H1 (cell line): Measurements from ENCODE around the gene TCAP. TPM values are rescaled to one million over a fixed set of nuclear protein-coding genes. Genes with fewer than 3 reads are reported as not detected.

Experiments used
- CTBP2 ChIP-seq: IDR thresholded peaks from 2 replicates; pipeline ENCODE4 v1.7.0; 2011; ENCODE audit warnings: borderline replicate concordance, mild to moderate bottlenecking, moderate library complexity, mixed read lengths, low read length; ENCODE audit not compliant: insufficient read depth, insufficient read length
- HDAC2 ChIP-seq, 2 experiments: fragments of 300-600 bp in 1 of 2; sonication (generic) in 1 of 2; IDR thresholded peaks; 2 replicates each; pipeline ENCODE4 v1.6.1; 2011 to 2012; ENCODE audit warnings: low read depth in 2 of 2, low read length in 2 of 2, mild to moderate bottlenecking in 2 of 2, moderate library complexity in 2 of 2, borderline replicate concordance in 1 of 2, inconsistent platforms in 1 of 2
- KDM4A ChIP-seq: IDR thresholded peaks from one replicate; pipeline ENCODE4 v1.7.1; 2012; ENCODE audit warnings: low read depth, mild to moderate bottlenecking, moderate library complexity, low read length, inconsistent platforms; ENCODE audit not compliant: severe bottlenecking
- SP2 ChIP-seq: IDR thresholded peaks from 2 replicates; pipeline ENCODE4 v1.6.1; 2012; ENCODE audit warnings: mild to moderate bottlenecking, low read length, inconsistent platforms
- polyA plus RNA-seq, 7 experiments: library from polyadenylated mRNA; depleted of rRNA in 3 of 7; stranded (reverse) in 5 of 7; unstranded in 2 of 7; fragments of >200 nt in 5 of 7; fragments of 200-250 nt in 2 of 7; gene quantifications; 1 replicate in 5 of 7; 2 replicates in 1 of 7; 4 replicates in 1 of 7; pipeline versions ENCODE4 v1.2.1 to v1.2.3, GENCODE V29; 2011 to 2013; ENCODE audit warnings: missing spikeins in 2 of 7, mixed read lengths in 2 of 7
- total RNA-seq: library from RNA; stranded (reverse); fragmentation: NEBNext Ultra II Directional; extraction: Animal tissue kit (Norgen Biotek cat#: 25700); gene quantifications from 2 replicates; pipeline ENCODE4 v1.2.1, GENCODE V29; 2021

Gene TCAP
- total and polyA plus RNA-seq, 2 of the 8 experiments (the other 6 are each of a cell fraction or from before 2014, with no cell fraction given), result 0.82 to 1.4 TPM

DNA sequence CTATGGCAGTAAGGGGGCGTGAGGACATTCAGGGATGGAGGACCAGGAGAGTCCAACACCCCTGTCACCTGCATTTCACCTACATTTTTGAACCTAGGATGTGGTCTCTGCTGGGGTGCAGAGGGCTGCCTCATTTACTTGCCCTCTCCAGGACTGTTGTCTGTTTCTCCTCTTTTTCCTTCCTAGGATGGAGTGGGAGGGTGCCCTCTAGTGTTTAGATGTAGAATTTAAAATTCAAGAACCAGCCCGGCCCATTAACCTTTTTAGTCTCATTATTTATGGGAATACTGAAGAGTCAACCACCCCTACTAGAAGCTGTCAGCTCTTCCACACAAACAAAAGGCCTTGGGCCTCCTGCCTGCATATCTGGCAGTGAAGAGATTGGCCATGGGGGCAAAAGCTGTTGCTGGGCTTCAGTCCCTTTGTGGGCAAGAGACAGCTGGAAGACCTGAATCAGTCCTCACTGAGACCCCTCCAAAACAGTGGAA lies 30.7 kb upstream of the TCAP start (continued):
- TF ChIP-seq SP2, result no peak
- TF ChIP-seq KDM4A, result no peak
- no peak for TF ChIP-seq CTBP2
- no peak for TF ChIP-seq HDAC2 (IDR thresholded peaks at IDR 0.05; ENCODE audit: borderline replicate concordance in 1 of 2, low read depth in 2 of 2, low read length in 2 of 2)
